IMR-90 (cell line): Measurements from ENCODE around the gene INTS11. TPM values are rescaled to one million over a fixed set of nuclear protein-coding genes. Genes with fewer than 3 reads are reported as not detected.
A peak's percentile ranks its signal among the peaks of the same experiment; 100 is the strongest.

Experiments used
- ATAC-seq: fragments of 200-7000 bp; cut with Tn5 transposase; 2 replicates; pipeline ENCODE4 v1.9.1; 2020; ENCODE audit warnings: low read depth, mild to moderate bottlenecking, moderate library complexity
- BruUV-seq: library from RNA; stranded (reverse); fragments of 400-500 nt; replicated peaks from 2 replicates; lab custom pipeline; 2021; lab: Mats Ljungman, UMichigan
- CTCF ChIA-PET: fragments of 300-600 bp; formaldehyde crosslinking; extraction: SDS; loops from one replicate; lab custom pipeline; 2021; ENCODE audit warnings: antibody characterized with exemption; lab: Yijun Ruan, JAX
- POLR2A ChIA-PET: fragments of 300-600 bp; sonication (Branson Sonifier 250); formaldehyde crosslinking; loops from one replicate; lab custom pipeline; 2022; ENCODE audit warnings: antibody characterized with exemption; ENCODE audit not compliant: unreplicated experiment; lab: Charles Lee
- DNase-seq: peaks from one replicate; pipeline ENCODE4 v3.0.0; 2013
- H2AFZ ChIP-seq: replicated peaks from 2 replicates; pipeline ENCODE3; 2013; ENCODE audit warnings: low read length, mild to moderate bottlenecking; ENCODE audit not compliant: poor library complexity
- H2AK5ac ChIP-seq: 2 replicates; pipeline ENCODE4 v1.6.1; 2013; ENCODE audit warnings: low read depth, low read length, inconsistent platforms
- H2AK9ac ChIP-seq: replicated peaks from 2 replicates; pipeline ENCODE3; 2013; ENCODE audit warnings: mild to moderate bottlenecking, low read depth, low read length, moderate library complexity; ENCODE audit not compliant: poor library complexity
- H2BK120ac ChIP-seq: 2 replicates; pipeline ENCODE4 v1.6.1; 2013; ENCODE audit warnings: low read depth, low read length, inconsistent platforms
- H2BK15ac ChIP-seq: 3 replicates; pipeline ENCODE4 v1.6.1; 2013; ENCODE audit warnings: low read depth, low read length, inconsistent platforms
- H2BK20ac ChIP-seq: 2 replicates; pipeline ENCODE4 v1.6.1; 2013; ENCODE audit warnings: low read depth, mild to moderate bottlenecking, inconsistent platforms, low read length, moderate library complexity
- H2BK5ac ChIP-seq: 2 replicates; pipeline ENCODE4 v1.6.1; 2013; ENCODE audit warnings: mild to moderate bottlenecking, low read depth, low read length, inconsistent platforms; ENCODE audit not compliant: poor library complexity, severe bottlenecking
- H3K14ac ChIP-seq: replicated peaks from 2 replicates; pipeline ENCODE4 v1.6.1; 2013; ENCODE audit warnings: low read depth, low read length, inconsistent platforms
- H3K18ac ChIP-seq: 2 replicates; pipeline ENCODE4 v1.6.1; 2013; ENCODE audit warnings: low read depth, low read length, control low read depth
- H3K23ac ChIP-seq: 2 replicates; pipeline ENCODE4 v1.6.1; 2013; ENCODE audit warnings: low read depth, low read length, inconsistent platforms
- H3K27ac ChIP-seq: 2 replicates; pipeline ENCODE4 v1.5.1; 2013; ENCODE audit warnings: mild to moderate bottlenecking, control low read depth, low read length; ENCODE audit not compliant: insufficient read depth
- H3K27me3 ChIP-seq: 2 replicates; pipeline ENCODE4 v1.6.1; 2013; ENCODE audit warnings: low read length; ENCODE audit not compliant: control insufficient read depth, insufficient read depth
- H3K36me3 ChIP-seq: 2 replicates; pipeline ENCODE4 v1.6.1; 2013; ENCODE audit warnings: low read length, mixed read lengths; ENCODE audit not compliant: control insufficient read depth, insufficient read depth
- H3K4ac ChIP-seq: 2 replicates; pipeline ENCODE4 v1.6.1; 2013; ENCODE audit warnings: low read depth, low read length, inconsistent platforms
- H3K4me1 ChIP-seq: 2 replicates; pipeline ENCODE4 v1.6.1; 2013; ENCODE audit warnings: low read length, mixed read lengths; ENCODE audit not compliant: control insufficient read depth, insufficient read depth
- H3K4me2 ChIP-seq: 2 replicates; pipeline ENCODE4 v1.6.1; 2013; ENCODE audit warnings: low read depth, mild to moderate bottlenecking, control low read depth, low read length, moderate library complexity
- H3K4me3 ChIP-seq: 2 replicates; pipeline ENCODE4 v1.5.1; 2013; ENCODE audit warnings: low read depth, mild to moderate bottlenecking, control low read depth, low read length, moderate library complexity; ENCODE audit not compliant: insufficient read depth
- H3K56ac ChIP-seq: 2 replicates; pipeline ENCODE4 v1.6.1; 2013; ENCODE audit warnings: low read length, inconsistent platforms; ENCODE audit not compliant: insufficient read depth; ENCODE audit errors: extremely low read depth
- H3K79me1 ChIP-seq, 2 experiments: 2 replicates each; pipeline ENCODE4 v1.6.1; 2013; ENCODE audit warnings: low read length in 2 of 2, inconsistent platforms in 1 of 2, low read depth in 1 of 2
- H3K9ac ChIP-seq: 2 replicates; pipeline ENCODE4 v1.6.1; 2013; ENCODE audit warnings: low read depth, low read length, control low read depth
- H3K9me1 ChIP-seq: 2 replicates; pipeline ENCODE4 v1.6.1; 2013; ENCODE audit warnings: low read length, inconsistent platforms; ENCODE audit not compliant: insufficient read depth
- H3K9me3 ChIP-seq: 2 replicates; pipeline ENCODE4 v1.6.1; 2013; ENCODE audit warnings: low read length; ENCODE audit not compliant: control insufficient read depth, insufficient read depth
- H4K20me1 ChIP-seq: 2 replicates; pipeline ENCODE4 v1.6.1; 2013; ENCODE audit warnings: low read length, inconsistent platforms; ENCODE audit not compliant: insufficient read depth
- H4K5ac ChIP-seq: 2 replicates; pipeline ENCODE4 v1.6.1; 2013; ENCODE audit warnings: mild to moderate bottlenecking, low read depth, low read length, control low read depth
- H4K8ac ChIP-seq, 2 experiments: 2 replicates each; pipeline ENCODE4 v1.6.1; 2013; ENCODE audit warnings: low read depth in 2 of 2, low read length in 2 of 2, control low read depth in 1 of 2, inconsistent platforms in 1 of 2
- H4K91ac ChIP-seq: 2 replicates; pipeline ENCODE4 v1.6.1; 2013; ENCODE audit warnings: low read depth, low read length, inconsistent platforms; ENCODE audit not compliant: insufficient read depth
- CEBPB ChIP-seq: IDR thresholded peaks from 2 replicates; pipeline ENCODE4 v1.6.1; 2012; ENCODE audit warnings: low read depth, low read length, improper control_type of control experiment
- CTCF ChIP-seq: conservative IDR thresholded peaks from 2 replicates; pipeline ENCODE4 v1.5.1; 2012; ENCODE audit warnings: mild to moderate bottlenecking, low read depth, low read length, improper control_type of control experiment
- ELK1 ChIP-seq: fragments of 150-350 bp; IDR thresholded peaks from 2 replicates; pipeline ENCODE4 v1.6.1; 2016; ENCODE audit warnings: low read depth, mild to moderate bottlenecking, low read length, moderate library complexity, borderline replicate concordance
- MAFK ChIP-seq: IDR thresholded peaks from 2 replicates; pipeline ENCODE4 v1.6.1; 2012; ENCODE audit warnings: low read depth, low read length, improper control_type of control experiment
- MAZ ChIP-seq: IDR thresholded peaks from 2 replicates; pipeline ENCODE4 v1.6.1; 2012; ENCODE audit warnings: low read depth, mild to moderate bottlenecking, low read length, improper control_type of control experiment, moderate library complexity, borderline replicate concordance
- POLR2A ChIP-seq: IDR thresholded peaks from 2 replicates; pipeline ENCODE4 v1.6.1; 2012; ENCODE audit warnings: mild to moderate bottlenecking, low read depth, low read length
- RAD21 ChIP-seq: IDR thresholded peaks from 2 replicates; pipeline ENCODE4 v1.6.1; 2012; ENCODE audit warnings: low read length, improper control_type of control experiment
- RCOR1 ChIP-seq: IDR thresholded peaks from 2 replicates; pipeline ENCODE4 v1.6.1; 2012; ENCODE audit warnings: mild to moderate bottlenecking, low read length, improper control_type of control experiment; ENCODE audit not compliant: insufficient replicate concordance
- SMC3 ChIP-seq: fragments of 150-350 bp; IDR thresholded peaks from 2 replicates; pipeline ENCODE4 v1.6.1; 2016; ENCODE audit warnings: low read depth, mild to moderate bottlenecking, antibody characterized with exemption, low read length, moderate library complexity
- USF2 ChIP-seq: fragments of 150-350 bp; IDR thresholded peaks from 2 replicates; pipeline ENCODE4 v1.6.1; 2017; ENCODE audit warnings: mild to moderate bottlenecking, antibody characterized with exemption, low read length, low read depth
- WGBS, 2 experiments: methylation state at CpG; one replicate each; pipeline versions ENCODE4 v1.1.5 to v1.1.7; 2013; ENCODE audit warnings: missing lambda C conversion rate in 2 of 2; ENCODE audit not compliant: insufficient read length in 1 of 2; ENCODE audit errors: extremely low coverage in 2 of 2; 5-methylcytosine and 5-hydroxymethylcytosine counted together
- dilution Hi-C: fragments of 300-500 bp; cut with HindIII; formaldehyde crosslinking; loops from one replicate; pipeline ENCODE4 v1.14.3; 2018; ENCODE audit warnings: low sequenced_read_pairs; ENCODE audit not compliant: unreplicated experiment
- in situ Hi-C: fragments of 300-500 bp; cut with MboI; formaldehyde crosslinking; loops from 3 replicates; pipeline ENCODE4 v1.14.3; 2019; ENCODE audit warnings: low sequenced_read_pairs, inconsistent platforms, mixed read lengths
- intact Hi-C: fragments of 100-400 bp; cut with micrococcal nuclease; formaldehyde crosslinking; loops from 2 replicates; pipeline ENCODE4 v1.10.0; 2022
- polyA plus RNA-seq, 3 experiments: library from polyadenylated mRNA; depleted of rRNA; stranded (reverse); fragments of >200 nt; gene quantifications; 2 replicates each; pipeline ENCODE4 v1.2.3, GENCODE V29; 2012; ENCODE audit warnings: low replicate concordance in 1 of 3
- total RNA-seq: library from RNA; depleted of rRNA; stranded (reverse); fragments of >200 nt; gene quantifications from 2 replicates; pipeline ENCODE4 v1.2.3, GENCODE V29; 2012

INTS11 gene
- total and polyA plus RNA-seq, 2 of the 4 experiments (the other 2 are of a cell fraction): 56.1 to 123 TPM

GRCh38 chr1:1356796-1357401, 32.4 kb upstream of the INTS11 start:
- TF ChIP-seq MAFK (no peak), RCOR1 (no peak), ELK1 (no peak), RAD21 (no peak), CEBPB (no peak), SMC3 (no peak), CTCF (no peak), USF2 (no peak), POLR2A (no peak), MAZ (no peak)
- in situ Hi-C loops: no loop called here
- CTCF ChIA-PET: no interaction called here
- peak overlapping the region; percentile 93 for H2AK5ac ChIP-seq
- H4K20me1 ChIP-seq: peaks cover 49% of the 10 kb centered on the region
- peak overlapping the region; percentile 98; the same call in 1 of the 2 replicates for H3K23ac ChIP-seq
- ATAC-seq: no peak
- peak overlapping the region; percentile 18 to 64; a peak in 2 of 4 replicates for H4K8ac ChIP-seq
- peak overlapping the region; percentile 92 for H3K9ac ChIP-seq
- H3K4me2 ChIP-seq: peak overlapping the region; percentile 93
- H3K79me1 ChIP-seq: peaks cover 9 to 32% of the 10 kb centered on the region in 2 experiments; a peak in 3 of 4 replicates
- H4K91ac ChIP-seq: peak overlapping the region; percentile 75
- H3K9me3 ChIP-seq: no peaks in the 10 kb centered on the region
- no peak overlapping the region; the same call in 1 of the 2 replicates for H3K18ac ChIP-seq
- POLR2A ChIA-PET: no interaction called here
- peak overlapping the region; percentile 96 for H2BK5ac ChIP-seq
- H3K4me1 ChIP-seq: peaks cover 45% of the 10 kb centered on the region
- peak overlapping the region; percentile 96 for H3K27ac ChIP-seq
- H3K9me1 ChIP-seq: peaks cover 9% of the 10 kb centered on the region
- peaks cover 34% of the 10 kb centered on the region for H3K36me3 ChIP-seq
- peak overlapping the region; percentile 74 for H3K4me3 ChIP-seq
- H2AFZ ChIP-seq: peak overlapping the region; percentile 58
- no peak overlapping the region for H2BK15ac ChIP-seq
- H2AK9ac ChIP-seq: peak overlapping the region; percentile 100
- intact Hi-C loops: loop anchor here (5.0 kb wide), 1 partner anchor 50 kb away; the partner anchor contains the start of genes ACAP3 and PUSL1
- H4K5ac ChIP-seq: peak overlapping the region; percentile 38; the same call in 1 of the 2 replicates
- peak overlapping the region; percentile 96 for H3K14ac ChIP-seq
- no TSS peak for BruUV-seq
- peak overlapping the region; percentile 38 for H3K56ac ChIP-seq
- H2BK20ac ChIP-seq: no peak overlapping the region
- WGBS, 2 experiments: 17% methylated on average over 16 of the region's 26 CpGs; no CpG with 5 or more reads in 1 of the 2 experiments
- no peak for DNase-seq
- 0 out of 2 replicates have a peak overlapping the region, but pooled peaks have one; percentile 32 for H2BK120ac ChIP-seq
- no peaks in the 10 kb centered on the region for H3K27me3 ChIP-seq
- dilution Hi-C loops: no loop called here
- peak overlapping the region; percentile 99 for H3K4ac ChIP-seq
